HepG2 (cell line): ENCODE measurements around the gene SMTNL2. TPM values are rescaled to one million over a fixed set of nuclear protein-coding genes. Genes with fewer than 3 reads are reported as not detected.

Experiments used
- ATAC-seq: fragments of 200-7000 bp; cut with Tn5 transposase; 3 replicates; pipeline ENCODE4 v1.9.1; 2020; ENCODE audit warnings: mild to moderate bottlenecking, moderate library complexity
- BruUV-seq: library from RNA; stranded (reverse); fragments of 400-500 nt; replicated peaks from 2 replicates; lab custom pipeline; 2021; lab: Mats Ljungman, UMichigan
- CTCF ChIA-PET: fragments of 300-600 bp; formaldehyde crosslinking; extraction: SDS; loops from one replicate; lab custom pipeline; 2021; ENCODE audit warnings: low total read pairs, inconsistent platforms, low intra/inter-chr PET ratio; lab: Yijun Ruan, JAX
- POLR2A ChIA-PET: fragments of 350-600 bp; sonication (Branson Sonifier 250); formaldehyde crosslinking; loops from one replicate; lab custom pipeline; 2020; ENCODE audit warnings: antibody characterized with exemption, inconsistent platforms; lab: Yijun Ruan, JAX
- DNase-seq: peaks from one replicate; pipeline ENCODE4 v3.0.0-alpha.2; 2015; ENCODE audit warnings: low spot score
- FAIRE-seq: peaks from 3 replicates; lab custom pipeline; 2011; peaks lifted over from hg19 to GRCh38; lab: Jason Lieb, UNC
- H2AFZ ChIP-seq: one replicate; pipeline ENCODE4 v1.6.1; 2011; ENCODE audit warnings: low read length, inconsistent platforms
- H3K27ac ChIP-seq: fragments of 300-600 bp; 3 replicates; pipeline ENCODE4 v1.8.0; 2011; ENCODE audit warnings: mixed run types, mild to moderate bottlenecking, mixed read lengths, low read length, inconsistent platforms; ENCODE audit not compliant: insufficient read depth; ENCODE audit errors: extremely low read length
- H3K27me3 ChIP-seq, 2 experiments: fragments of 200-600 bp in 1 of 2; 2 replicates in 1 of 2; 3 replicates in 1 of 2; pipeline versions ENCODE4 v1.6.0 to v1.8.0; 2011; ENCODE audit warnings: low read length in 2 of 2, mild to moderate bottlenecking in 2 of 2, moderate library complexity in 2 of 2, inconsistent platforms in 1 of 2; ENCODE audit not compliant: insufficient read depth in 2 of 2, control insufficient read depth in 1 of 2
- H3K36me3 ChIP-seq, 2 experiments: fragments of 200-600 bp in 1 of 2; replicated peaks in 1 of 2; 2 replicates in 1 of 2; 3 replicates in 1 of 2; pipeline versions ENCODE4 v1.5.1 to v1.8.0; 2011; ENCODE audit warnings: low read length in 2 of 2, inconsistent platforms in 1 of 2; ENCODE audit not compliant: insufficient read depth in 2 of 2, control insufficient read depth in 1 of 2
- H3K4me1 ChIP-seq: 2 replicates; pipeline ENCODE4 v1.5.1; 2012; ENCODE audit warnings: low read length, inconsistent platforms; ENCODE audit not compliant: insufficient read depth
- H3K4me2 ChIP-seq: 2 replicates; pipeline ENCODE4 v1.6.0; 2011; ENCODE audit warnings: low read depth, low read length, inconsistent platforms
- H3K4me3 ChIP-seq, 3 experiments: fragments of 200-600 bp in 1 of 3; sonication (generic), shearing (Covaris generic) in 1 of 3; replicated peaks in 1 of 3; 2 replicates each; pipeline ENCODE4 v1.5.1; 2011 to 2016; ENCODE audit warnings: low read length in 3 of 3, inconsistent platforms in 2 of 3, low read depth in 2 of 3, mild to moderate bottlenecking in 2 of 3, control low read depth in 1 of 3, mixed read lengths in 1 of 3; ENCODE audit not compliant: insufficient read depth in 1 of 3
- H3K79me2 ChIP-seq: one replicate; pipeline ENCODE4 v1.6.1; 2011; ENCODE audit warnings: low read length, inconsistent platforms; ENCODE audit not compliant: insufficient read depth
- H3K9ac ChIP-seq: 2 replicates; pipeline ENCODE4 v1.6.0; 2011; ENCODE audit warnings: mild to moderate bottlenecking, low read depth, low read length, inconsistent platforms; ENCODE audit not compliant: insufficient read depth
- H3K9me3 ChIP-seq: 2 replicates; pipeline ENCODE4 v1.5.1; 2012; ENCODE audit warnings: mild to moderate bottlenecking, low read length
- H4K20me1 ChIP-seq: 2 replicates; pipeline ENCODE4 v1.6.0; 2011; ENCODE audit warnings: inconsistent platforms, mild to moderate bottlenecking, low read length, moderate library complexity; ENCODE audit not compliant: insufficient read depth
- GMEB2 ChIP-seq: IDR thresholded peaks from 2 replicates; pipeline ENCODE4 v1.6.1; 2016; ENCODE audit warnings: missing biosample characterization, missing genetic modification reagents, low read depth
- HNRNPK ChIP-seq: fragments of 200-400 bp; formaldehyde crosslinking; IDR thresholded peaks from 2 replicates; pipeline ENCODE4 v1.6.1; 2018; ENCODE audit warnings: low read length, low read depth, moderate library complexity, mild to moderate bottlenecking; ENCODE audit not compliant: poor library complexity, severe bottlenecking
- IRF2 ChIP-seq: IDR thresholded peaks from 2 replicates; pipeline ENCODE4 v1.6.1; 2018; ENCODE audit warnings: missing genetic modification reagents, missing compliant biosample characterization
- PRDM4 ChIP-seq: sonication (generic); formaldehyde crosslinking; IDR thresholded peaks from 2 replicates; pipeline ENCODE4 v1.9.0; 2021; ENCODE audit warnings: missing genetic modification reagents, borderline replicate concordance
- RELA ChIP-seq: sonication (generic); formaldehyde crosslinking; IDR thresholded peaks from 2 replicates; pipeline ENCODE4 v1.4.0; 2020; ENCODE audit warnings: missing genetic modification reagents
- SMAD1 ChIP-seq: sonication (generic); formaldehyde crosslinking; IDR thresholded peaks from 2 replicates; pipeline ENCODE4 v1.4.0; 2020; ENCODE audit warnings: missing genetic modification reagents, low read depth, mild to moderate bottlenecking, borderline replicate concordance
- ZFP62 ChIP-seq: sonication (generic); formaldehyde crosslinking; IDR thresholded peaks from 2 replicates; pipeline ENCODE4 v1.4.0; 2020; ENCODE audit warnings: missing genetic modification reagents
- ZNF530 ChIP-seq: sonication (generic); formaldehyde crosslinking; IDR thresholded peaks from 2 replicates; pipeline ENCODE4 v1.5.0; 2020; ENCODE audit warnings: low read depth, mild to moderate bottlenecking, missing genetic modification reagents
- ZNF687 ChIP-seq: sonication (generic); formaldehyde crosslinking; IDR thresholded peaks from 2 replicates; pipeline ENCODE4 v1.5.1; 2020; ENCODE audit warnings: mild to moderate bottlenecking, missing genetic modification reagents, moderate library complexity
- WGBS: methylation state at CpG from one replicate; pipeline ENCODE4 v1.1.6; 2017; ENCODE audit warnings: low lambda C conversion rate; 5-methylcytosine and 5-hydroxymethylcytosine counted together
- in situ Hi-C: cut with HindIII; loops from 2 replicates; pipeline ENCODE4 v1.10.0; 2017; ENCODE audit warnings: low pct_unique_long_range_greater_than_20kb; ENCODE audit not compliant: extremely low pct_ligation_motif_present
- intact Hi-C: fragments of 100-400 bp; cut with micrococcal nuclease; formaldehyde crosslinking; loops from one replicate; pipeline ENCODE4 v1.10.0; 2022; ENCODE audit not compliant: unreplicated experiment
- polyA plus RNA-seq, 8 experiments: library from polyadenylated mRNA; depleted of rRNA in 3 of 8; stranded (reverse) in 7 of 8; unstranded in 1 of 8; fragments of >200 nt; fragmentation: Illumina TruSeq in 4 of 8; extraction: Trizol in 4 of 8; gene quantifications; 2 replicates each; pipeline versions ENCODE4 v1.2.1 to v1.2.3, GENCODE V29; 2011 to 2016; ENCODE audit warnings: low read depth in 4 of 8, missing spikeins in 1 of 8, mixed read lengths in 1 of 8; ENCODE audit not compliant: insufficient read depth in 1 of 8
- total RNA-seq, 5 experiments: library from RNA; depleted of rRNA; stranded (reverse); fragments of >200 nt; fragmentation: Illumina TruSeq; extraction: Trizol; gene quantifications; 2 replicates each; pipeline ENCODE4 v1.2.3, GENCODE V29; 2016; ENCODE audit warnings: low read depth in 1 of 5

SMTNL2 gene
- total and polyA plus RNA-seq, 2 of the 13 experiments (the other 11 are each of a cell fraction or from before 2014, with no cell fraction given) = 0.41 to 5.1 TPM

GRCh38 chr17:4582691-4583090 lies 1.6 kb upstream of the SMTNL2 start:
- Histone ChIP-seq H3K4me3 (no peak overlapping the region), H3K79me2 (no peaks in the 10 kb centered on the region), H3K27me3 (peaks cover 2 to 47% of the 10 kb centered on the region in 2 experiments; a peak in 4 of 5 replicates), H3K27ac (no peak overlapping the region), H2AFZ (no peak overlapping the region), H3K9ac (no peak overlapping the region), H3K36me3 (no peaks in the 10 kb centered on the region), H4K20me1 (no peaks in the 10 kb centered on the region), H3K4me1 (peaks cover 58% of the 10 kb centered on the region), H3K9me3 (no peaks in the 10 kb centered on the region), H3K4me2 (no peak overlapping the region)
- intact Hi-C loops (loop anchor here (2.0 kb wide), 1 partner anchor 16 kb away; no protein-coding TSS in a partner anchor), in situ Hi-C loops (no loop called here)
- 80% methylated on average over 5 of the region's 8 CpGs for WGBS
- CTCF ChIA-PET = interaction anchor here (2.8 kb wide), 1 partner anchor 17 kb away, joined by 13 read pairs; no protein-coding TSS in a partner anchor
- DNase-seq = no peak
- ATAC-seq = no peak
- no peak for TF ChIP-seq ZFP62
- TF ChIP-seq ZNF530 (CRISPR knock-in tag) = no peak
- POLR2A ChIA-PET = no interaction called here
- no TSS peak for BruUV-seq
- FAIRE-seq = no peak

GRCh38 chr17:4583206-4583605 lies 1.1 kb upstream of the SMTNL2 start:
- FAIRE-seq = no peak
- H3K4me2 ChIP-seq = peak overlapping the region; percentile 88
- POLR2A ChIA-PET = interaction anchor here (1.3 to 1.7 kb wide), 3 partner anchors 15 to 28 kb away, joined by 3 to 5 read pairs (median 4); partner anchors contain the start of gene MYBBP1A
- TF ChIP-seq HNRNPK = no peak
- no peak for TF ChIP-seq GMEB2 (CRISPR knock-in tag)
- TF ChIP-seq PRDM4 (CRISPR knock-in tag) = no peak
- no peak for TF ChIP-seq ZNF687 (CRISPR knock-in tag)
- TF ChIP-seq SMAD1 (CRISPR knock-in tag) = no peak
- no peak for TF ChIP-seq IRF2 (CRISPR knock-in tag)
- TF ChIP-seq RELA (CRISPR knock-in tag) = no peak

More at GRCh38 chr17:4583206-4583605, 1.1 kb upstream of the SMTNL2 start:
- H4K20me1 ChIP-seq = no peaks in the 10 kb centered on the region
- WGBS = 84% methylated on average over 1 of the region's 3 CpGs
- H3K27me3 ChIP-seq = peaks cover 2 to 47% of the 10 kb centered on the region in 2 experiments; a peak in 4 of 5 replicates
- no peak for DNase-seq
- CTCF ChIA-PET = interaction anchor here (2.8 kb wide), 1 partner anchor 17 kb away, joined by 13 read pairs; no protein-coding TSS in a partner anchor
- no peaks in the 10 kb centered on the region for H3K36me3 ChIP-seq
- in situ Hi-C loops = no loop called here
- H3K9me3 ChIP-seq = no peaks in the 10 kb centered on the region
- ATAC-seq = no peak
- no peak overlapping the region for H2AFZ ChIP-seq
- no peaks in the 10 kb centered on the region for H3K79me2 ChIP-seq
- H3K4me1 ChIP-seq = peaks cover 56% of the 10 kb centered on the region
- intact Hi-C loops = loop anchor here (2.0 kb wide), 1 partner anchor 16 kb away; no protein-coding TSS in a partner anchor
- no peak overlapping the region for H3K27ac ChIP-seq
- BruUV-seq = no TSS peak
- no peak overlapping the region for H3K9ac ChIP-seq
- H3K4me3 ChIP-seq = no peak overlapping the region
